ENCODE measurements around the gene FAM120B.

- no peak for TF ChIP-seq CTCF (IDR thresholded peaks at IDR 0.05 in 2 of 3, conservative IDR thresholded peaks at IDR 0.05 in 1 of 3; ENCODE audit: borderline replicate concordance in 1 of 3, insufficient read depth in 1 of 3, low read depth in 2 of 3, low read length in 2 of 3)
- no peak for TF ChIP-seq POLR2A (IDR thresholded peaks at IDR 0.05; ENCODE audit: borderline replicate concordance, extremely low read depth, insufficient read depth, insufficient read length)
- no peak for TF ChIP-seq ATF3 (IDR thresholded peaks at IDR 0.05)
- TF ChIP-seq JUND (IDR thresholded peaks at IDR 0.05): no peak
- TF ChIP-seq POLR2AphosphoS5 (IDR thresholded peaks at IDR 0.05; ENCODE audit: low read depth, low read length): no peak
- TF ChIP-seq YY1 (IDR thresholded peaks at IDR 0.05; ENCODE audit: extremely low read depth, insufficient replicate concordance, low read depth, low read length): no peak
- TF ChIP-seq EZH2 (IDR thresholded peaks at IDR 0.05): no peak
- TF ChIP-seq SRF (IDR thresholded peaks at IDR 0.05; ENCODE audit: low read depth): no peak
- TF ChIP-seq MAX (IDR thresholded peaks at IDR 0.05): no peak
- no peak for TF ChIP-seq SIN3A (IDR thresholded peaks at IDR 0.05; ENCODE audit: low read depth)
- no peak for TF ChIP-seq ZNF274 (IDR thresholded peaks at IDR 0.05; ENCODE audit: low read depth, low read length)
- TF ChIP-seq FOSL1 (IDR thresholded peaks at IDR 0.05; ENCODE audit: low read depth): no peak
- no peak for TF ChIP-seq ZFX (IDR thresholded peaks at IDR 0.05)
Observed at GRCh38 chr6:170273681-170274080, 32.9 kb upstream of the FAM120B start.

Data from HCT116 (cell line).